Endometrium (tissue), 2 donors: ENCODE results near the gene B4GALNT3.

Experiments used
- FAIRE-seq: peaks from 2 replicates; lab custom pipeline; 2012; peaks lifted over from hg19 to GRCh38; lab: Jason Lieb, UNC
- donor health status: control.
- donor health status: control.

The B4GALNT3 gene

DNA sequence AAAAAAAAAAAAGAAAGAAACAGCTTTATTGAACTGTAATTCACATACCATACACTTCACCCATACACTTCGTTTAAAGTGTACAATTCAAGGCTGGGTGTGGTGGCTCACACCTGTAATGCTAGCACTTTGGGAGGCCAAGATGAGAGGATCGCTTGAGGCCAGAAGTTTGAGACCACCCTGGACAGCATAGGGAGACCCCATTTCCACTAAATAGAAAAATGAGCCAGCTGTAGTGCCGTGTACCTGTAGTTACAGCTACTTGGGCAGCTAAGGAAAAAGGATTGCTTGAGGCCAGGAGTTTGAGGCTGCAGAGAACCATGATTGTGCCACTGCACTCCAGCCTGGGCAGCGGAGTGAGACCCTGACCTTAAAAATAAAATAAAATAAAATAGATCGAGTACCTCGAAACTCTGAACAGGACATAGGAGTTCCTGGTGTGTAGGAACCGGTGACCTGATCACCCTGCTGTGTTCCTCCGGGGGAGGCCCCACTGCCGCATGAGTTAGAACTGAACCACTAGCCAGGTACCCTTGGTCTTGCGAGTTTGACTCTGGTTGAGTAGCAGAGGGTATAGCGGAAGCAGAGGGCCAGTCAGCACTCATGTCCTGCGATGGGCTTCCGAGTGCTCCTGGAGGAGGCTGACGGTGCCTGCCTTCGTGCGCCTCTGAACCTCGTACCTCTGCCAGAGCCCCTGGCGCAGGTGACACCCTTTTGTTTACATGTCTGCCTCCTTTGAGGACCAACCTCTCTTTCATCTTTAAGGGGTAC is 80.0 kb downstream of the B4GALNT3 start:
- no peak for FAIRE-seq

DNA sequence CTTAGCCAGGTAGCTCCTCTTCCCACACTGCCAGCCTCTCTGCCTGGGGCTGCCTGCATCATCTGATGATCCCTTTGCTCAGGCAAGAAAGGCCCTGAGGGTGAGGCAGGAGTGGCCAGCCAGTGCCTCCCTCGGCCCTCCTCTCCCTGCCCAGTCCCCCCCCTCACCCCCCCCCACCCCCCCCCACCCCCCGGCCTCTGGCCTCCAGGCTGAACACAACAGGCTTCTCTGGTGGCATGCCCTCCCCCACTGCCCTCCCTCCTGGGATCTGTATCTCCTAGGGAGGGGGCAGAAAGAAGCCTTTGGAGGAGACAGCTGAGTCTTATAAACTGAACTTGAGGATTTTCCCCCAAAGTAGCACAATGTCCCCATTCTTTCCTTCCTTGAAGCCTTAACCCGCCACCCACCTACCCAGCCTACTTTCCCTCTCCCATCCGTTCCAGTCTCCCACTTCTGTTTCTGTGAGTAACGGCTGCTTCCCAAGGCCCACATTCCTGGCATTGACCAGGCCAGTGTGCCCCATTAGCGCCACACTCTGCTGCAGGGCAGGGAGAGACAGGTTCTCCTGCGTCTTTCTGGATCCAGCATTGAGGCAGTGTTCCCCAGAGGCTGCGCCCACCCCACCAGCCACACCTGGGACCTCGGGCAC is 82.1 kb downstream of the B4GALNT3 start:
- no peak for FAIRE-seq

DNA sequence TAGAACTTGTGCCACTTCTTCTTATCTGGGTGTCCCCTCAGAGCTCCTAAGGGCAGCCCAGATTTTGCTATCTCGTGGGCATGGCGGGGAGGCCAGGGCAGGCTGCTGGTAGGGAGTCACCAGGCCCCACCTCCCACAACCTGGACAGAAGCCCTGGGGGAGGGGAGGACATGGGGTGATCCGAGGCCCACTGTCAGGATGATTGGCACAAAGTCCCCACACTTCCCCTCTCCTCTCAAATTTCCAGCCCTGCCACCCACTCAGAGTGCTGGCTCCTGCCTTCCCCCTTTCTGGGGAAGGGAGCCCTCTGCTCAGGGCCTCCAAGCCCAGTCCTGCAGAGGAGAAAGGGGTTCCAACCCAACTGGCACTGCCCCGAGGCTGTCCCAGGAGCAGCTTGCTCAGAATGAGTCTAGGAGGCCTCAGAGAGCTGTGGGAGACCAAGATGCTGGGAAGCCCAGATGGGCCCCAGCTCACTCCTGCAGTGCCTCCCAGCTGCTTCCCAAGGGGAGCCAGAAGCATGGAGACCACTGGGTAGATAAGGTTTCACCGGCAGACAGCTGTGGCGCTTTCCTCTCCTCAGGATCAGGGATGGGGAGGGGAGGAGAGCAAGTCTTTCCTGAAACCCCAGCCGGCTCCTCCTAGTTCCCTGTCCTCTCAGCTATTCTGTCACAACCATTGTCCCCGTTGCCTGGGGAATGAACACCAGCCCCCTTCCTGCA is 82.8 kb downstream of the B4GALNT3 start:
- no peak for FAIRE-seq

DNA sequence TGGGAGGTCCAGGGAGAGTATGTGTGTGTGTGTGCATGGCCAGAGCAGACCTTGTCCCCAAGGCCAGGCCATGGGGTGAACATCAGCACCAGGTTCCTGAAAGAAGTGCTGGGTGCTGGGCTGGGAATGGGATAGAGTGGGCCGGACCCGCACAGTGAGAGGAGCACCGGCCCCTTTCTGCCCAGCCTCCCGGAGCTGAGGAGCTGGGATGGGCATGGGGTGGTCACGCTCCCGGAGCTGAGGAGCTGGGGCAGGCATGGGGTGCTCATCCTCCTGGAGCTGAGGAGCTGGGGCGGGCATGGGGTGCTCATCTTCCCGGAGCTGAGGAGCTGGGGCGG is 83.3 kb downstream of the B4GALNT3 start:
- FAIRE-seq = no peak

DNA sequence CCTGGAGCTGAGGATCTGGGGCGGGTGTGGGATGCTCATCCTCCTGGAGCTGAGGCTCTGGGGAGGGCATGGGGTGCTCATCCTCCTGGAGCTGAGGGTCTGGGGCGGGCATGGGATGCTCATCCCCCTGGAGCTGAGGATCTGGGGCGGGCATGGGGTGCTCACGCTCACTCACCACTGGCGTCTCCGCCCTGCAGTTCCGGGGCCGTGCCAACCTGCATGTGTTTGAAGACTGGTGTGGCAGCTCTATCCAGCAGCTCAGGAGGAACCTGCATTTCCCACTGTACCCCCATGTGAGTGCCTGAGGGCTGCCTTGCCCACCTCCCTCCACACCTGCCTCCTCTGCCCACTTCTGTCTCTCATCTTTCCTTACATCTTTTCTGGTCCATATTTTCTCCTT is 84.4 kb downstream of the B4GALNT3 start:
- no peak for FAIRE-seq

DNA sequence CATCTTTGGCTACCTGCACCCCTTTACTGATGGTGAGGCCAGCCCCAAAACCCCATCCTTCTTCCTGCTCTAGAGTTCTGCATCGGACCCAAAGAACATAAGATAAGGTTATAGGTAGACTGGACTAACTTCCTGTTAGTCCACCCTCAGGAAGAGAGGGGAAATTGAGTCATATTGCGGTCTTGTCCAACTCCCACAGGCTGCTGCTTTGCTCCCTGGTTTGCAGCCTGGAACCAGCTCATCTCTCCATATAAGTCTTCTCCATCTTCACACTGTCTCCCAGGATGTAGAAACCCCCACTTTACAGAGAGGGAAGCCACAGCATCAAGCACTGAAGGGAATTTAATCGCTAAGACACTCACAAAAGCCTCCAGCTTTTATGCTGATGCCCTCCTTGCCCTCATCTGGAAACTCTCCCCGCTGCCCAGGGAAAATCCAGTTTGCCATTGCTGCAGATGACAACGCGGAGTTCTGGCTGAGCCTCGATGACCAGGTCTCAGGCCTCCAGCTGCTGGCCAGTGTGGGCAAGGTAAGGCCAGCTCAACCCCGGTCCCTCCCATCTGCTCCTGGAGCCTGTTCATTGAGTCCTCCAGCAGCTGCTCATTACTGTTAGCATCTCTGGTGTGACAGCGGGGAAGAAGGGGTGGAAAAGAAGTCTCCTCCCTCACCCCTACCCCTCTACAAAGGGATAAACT is 85.3 kb downstream of the B4GALNT3 start:
- FAIRE-seq = no peak

DNA sequence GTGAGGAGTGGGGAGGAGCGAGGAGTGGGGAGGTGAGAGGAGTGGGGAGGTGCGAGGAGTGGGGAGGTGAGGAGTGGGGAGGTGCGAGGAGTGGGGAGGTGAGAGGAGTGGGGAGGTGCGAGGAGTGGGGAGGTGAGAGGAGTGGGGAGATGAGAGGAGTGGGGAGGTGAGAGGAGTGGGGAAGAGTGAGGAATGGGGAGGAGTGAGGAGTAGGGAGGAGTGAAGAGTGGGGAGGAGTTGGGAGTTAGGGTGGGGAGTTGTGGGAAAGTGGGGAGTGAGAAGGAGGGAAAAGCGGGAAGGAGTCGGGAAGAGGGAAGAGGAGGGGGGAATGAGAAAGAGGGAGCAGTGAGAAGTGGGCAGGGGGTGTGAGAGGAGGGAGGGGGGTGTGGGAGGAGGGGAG is 86.1 kb downstream of the B4GALNT3 start:
- no peak for FAIRE-seq

DNA sequence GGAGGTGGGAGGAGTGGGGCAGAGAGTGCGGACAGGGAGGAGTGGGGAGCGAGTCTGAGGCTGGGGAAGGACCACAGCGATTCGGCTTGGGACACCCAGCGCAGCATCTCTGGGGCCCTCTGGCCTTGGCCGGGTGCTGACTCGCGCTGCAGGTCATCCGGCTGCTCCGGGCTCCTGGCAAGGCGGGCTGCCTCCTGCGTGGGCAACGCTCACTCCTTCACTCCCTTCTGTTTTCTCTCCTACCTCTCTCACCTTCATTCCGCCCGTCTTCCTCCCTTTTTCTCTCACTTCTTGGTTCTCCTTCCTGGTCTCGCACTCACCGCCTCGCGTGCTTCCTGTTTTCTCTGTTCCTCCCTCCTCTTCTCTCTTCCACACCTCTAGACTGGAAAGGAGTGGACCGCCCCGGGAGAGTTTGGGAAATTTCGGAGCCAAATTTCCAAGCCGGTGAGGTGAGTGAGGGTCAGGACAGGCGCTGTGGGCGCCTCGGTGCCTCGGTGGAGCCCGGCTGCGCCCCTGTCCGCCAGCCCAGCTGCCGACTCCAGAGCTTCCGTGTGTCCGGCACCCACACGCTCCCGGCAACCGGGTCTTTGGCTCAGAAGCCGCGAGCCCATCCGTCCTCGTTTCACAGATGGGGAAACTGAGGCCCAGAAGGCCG is 86.7 kb downstream of the B4GALNT3 start:
- no peak for FAIRE-seq

DNA sequence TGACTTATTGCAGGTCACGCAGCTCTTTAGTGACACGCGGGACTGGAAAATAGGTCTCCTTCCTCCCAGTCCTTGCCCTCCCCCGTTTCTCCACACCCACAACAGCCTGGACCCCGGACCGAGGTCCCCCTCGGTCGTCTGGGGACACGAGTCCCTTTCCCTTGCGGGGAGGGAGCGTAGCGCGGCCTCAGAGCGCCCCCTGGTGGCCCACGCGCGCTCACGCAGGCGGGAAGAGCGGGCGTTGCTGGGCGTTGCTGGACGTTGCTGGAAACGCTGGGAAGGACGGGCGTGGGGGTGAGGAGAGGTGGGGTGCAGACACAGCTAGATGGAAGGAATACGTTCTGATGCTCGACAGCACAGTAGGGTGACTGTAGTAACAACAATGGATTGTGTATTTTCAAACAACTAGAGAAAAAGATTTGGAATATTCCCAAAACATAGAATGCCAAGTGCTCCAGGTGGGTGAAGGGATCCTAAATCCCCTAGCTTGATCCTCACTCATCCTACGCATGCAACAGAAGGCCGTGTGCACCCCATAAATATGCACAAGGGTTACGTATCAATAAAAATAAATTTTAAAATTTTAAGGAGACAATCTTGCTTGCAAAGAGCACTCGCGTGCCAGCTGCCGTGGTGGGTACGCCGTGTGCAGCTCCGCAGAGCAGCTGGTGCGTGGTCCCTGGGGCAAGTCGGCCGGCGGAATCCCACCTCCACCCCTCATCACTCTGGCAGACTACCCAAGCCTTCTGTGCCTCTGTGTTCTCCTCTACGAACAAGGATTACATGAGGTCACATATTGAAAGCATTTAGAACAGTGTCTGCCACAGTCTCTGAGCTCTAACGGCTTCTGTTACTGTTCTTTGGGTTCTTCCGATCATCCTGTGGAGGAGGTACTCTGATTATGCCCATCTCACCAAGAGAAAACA is 87.4 kb downstream of the B4GALNT3 start:
- no peak for FAIRE-seq

DNA sequence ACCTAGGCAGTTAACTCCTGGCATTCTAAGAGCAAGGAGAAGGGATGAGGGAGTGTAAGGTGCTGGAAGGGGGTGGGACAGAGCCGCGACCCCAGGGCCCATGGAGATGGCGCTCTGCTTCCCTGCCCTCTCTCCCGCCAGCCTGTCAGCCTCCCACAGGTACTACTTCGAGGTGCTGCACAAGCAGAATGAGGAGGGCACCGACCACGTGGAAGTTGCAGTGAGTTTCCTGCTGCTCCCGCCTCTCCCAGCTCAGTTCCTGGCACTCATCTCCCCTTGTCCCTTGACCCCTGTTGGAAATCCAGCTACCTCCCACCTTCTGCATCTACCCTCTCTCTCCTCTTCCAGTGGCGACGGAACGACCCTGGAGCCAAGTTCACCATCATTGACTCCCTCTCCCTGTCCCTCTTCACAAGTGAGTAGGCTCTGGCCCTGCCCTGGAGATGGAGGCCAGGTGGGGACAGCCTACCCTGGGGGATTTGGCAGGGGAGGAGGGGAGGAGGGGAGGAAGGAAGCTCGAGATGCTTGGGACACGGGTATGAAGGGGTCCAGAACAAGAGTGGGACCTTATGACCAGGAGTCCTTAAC is 88.2 kb downstream of the B4GALNT3 start:
- FAIRE-seq = no peak

DNA sequence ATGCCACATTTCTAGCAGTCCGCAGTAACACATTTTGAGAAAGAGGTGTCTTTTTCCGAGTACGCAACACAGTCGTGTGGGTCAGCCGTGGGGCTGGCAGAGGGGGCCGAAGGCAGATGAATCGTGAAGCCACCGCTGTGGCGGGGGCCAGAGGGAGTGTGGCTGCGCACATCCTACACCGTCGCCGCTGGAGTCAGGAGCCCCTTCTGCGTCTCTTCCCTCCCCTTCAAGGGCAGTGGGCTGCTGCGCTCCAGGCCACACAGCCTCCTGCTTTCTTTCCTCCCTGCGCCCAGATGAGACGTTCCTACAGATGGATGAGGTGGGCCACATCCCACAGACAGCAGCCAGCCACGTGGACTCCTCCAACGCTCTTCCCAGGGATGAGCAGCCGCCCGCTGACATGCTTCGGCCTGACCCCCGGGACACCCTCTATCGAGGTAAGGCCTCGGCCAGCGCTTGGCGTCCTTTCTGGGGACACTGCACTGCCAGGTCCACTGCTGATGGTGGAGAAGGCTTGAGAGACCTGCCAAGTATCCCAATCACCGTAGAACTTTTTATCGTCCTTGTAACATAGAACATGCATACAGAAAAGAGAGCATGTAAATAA is 89.8 kb downstream of the B4GALNT3 start:
- no peak for FAIRE-seq

DNA sequence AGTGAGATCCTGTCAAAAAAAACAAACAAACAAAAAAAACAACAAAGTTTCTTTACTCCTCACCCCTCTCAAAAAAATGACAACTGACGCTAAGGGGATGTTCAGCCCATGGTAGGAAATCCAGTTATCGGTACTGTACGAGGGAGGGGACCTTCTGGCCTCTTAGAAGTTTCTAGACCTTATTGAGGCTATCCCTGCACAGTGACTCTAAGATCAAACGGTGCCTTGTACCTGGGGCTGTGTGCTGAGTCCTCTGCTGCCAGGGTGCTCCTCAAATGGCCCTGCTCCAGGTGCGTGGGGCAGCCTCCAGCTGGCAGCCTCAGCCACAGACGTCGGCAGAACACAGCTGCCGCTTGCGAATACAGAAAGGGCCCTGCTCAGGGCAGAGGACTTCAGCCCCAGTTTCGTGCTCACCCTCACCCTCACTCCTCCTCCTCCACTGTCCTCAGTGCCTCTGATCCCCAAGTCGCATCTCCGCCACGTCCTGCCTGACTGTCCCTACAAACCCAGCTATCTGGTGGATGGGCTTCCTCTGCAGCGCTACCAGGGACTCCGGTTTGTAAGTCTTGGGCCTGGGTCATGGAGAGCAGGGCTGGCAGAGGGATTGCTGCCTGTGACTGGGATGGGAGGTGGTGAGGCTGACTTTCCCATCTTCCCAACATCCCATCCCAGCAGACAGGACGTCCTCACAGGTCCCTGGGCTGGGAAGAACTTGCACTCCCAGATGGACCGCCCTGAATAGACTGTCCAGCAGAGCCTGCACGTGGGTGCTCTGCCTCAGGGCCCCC is 90.9 kb downstream of the B4GALNT3 start:
- no peak for FAIRE-seq

DNA sequence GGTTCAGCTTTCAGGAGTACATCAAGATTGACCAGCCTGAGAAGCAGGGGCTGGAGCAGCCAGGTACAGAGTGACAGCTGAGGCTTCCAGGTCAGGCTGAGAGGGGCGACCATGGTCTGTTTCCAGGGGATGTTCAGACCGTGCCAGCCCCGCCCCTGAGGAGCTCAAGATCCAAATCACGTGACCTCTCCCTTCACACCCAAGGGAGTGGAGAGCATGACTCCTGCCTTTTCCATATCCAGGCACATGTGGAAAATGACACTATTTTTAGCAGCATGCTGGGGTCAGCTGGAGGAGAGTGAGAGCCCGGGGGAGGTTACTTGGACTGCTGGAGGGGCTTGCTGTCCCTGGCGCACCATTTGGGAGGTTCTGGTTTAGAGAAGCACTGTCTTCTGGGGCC is 92.7 kb downstream of the B4GALNT3 start:
- FAIRE-seq = no peak

DNA sequence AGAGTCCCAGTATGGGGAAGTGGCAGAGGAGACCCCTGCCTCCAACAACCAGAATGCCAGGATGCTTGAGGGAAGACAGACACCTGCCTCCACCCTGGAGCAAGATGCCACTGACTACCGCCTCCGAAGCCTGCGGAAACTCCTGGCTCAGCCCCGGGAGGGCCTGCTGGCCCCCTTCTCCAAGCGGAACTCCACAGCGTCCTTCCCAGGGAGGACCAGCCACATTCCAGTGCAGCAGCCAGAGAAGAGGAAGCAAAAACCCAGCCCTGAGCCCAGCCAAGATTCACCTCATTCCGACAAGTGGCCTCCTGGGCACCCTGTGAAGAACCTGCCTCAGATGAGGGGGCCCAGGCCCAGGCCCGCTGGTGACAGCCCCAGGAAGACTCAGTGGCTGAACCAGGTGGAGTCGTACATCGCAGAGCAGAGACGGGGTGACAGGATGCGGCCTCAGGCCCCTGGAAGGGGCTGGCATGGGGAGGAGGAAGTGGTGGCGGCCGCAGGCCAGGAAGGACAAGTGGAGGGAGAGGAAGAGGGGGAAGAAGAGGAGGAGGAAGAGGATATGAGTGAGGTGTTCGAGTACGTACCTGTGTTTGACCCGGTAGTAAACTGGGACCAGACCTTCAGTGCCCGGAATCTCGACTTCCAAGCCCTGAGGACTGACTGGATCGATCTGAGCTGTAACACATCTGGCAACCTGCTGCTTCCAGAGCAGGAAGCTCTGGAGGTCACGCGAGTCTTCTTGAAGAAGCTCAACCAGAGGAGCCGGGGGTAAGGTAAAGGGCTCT is 93.7 kb downstream of the B4GALNT3 start:
- FAIRE-seq = no peak

DNA sequence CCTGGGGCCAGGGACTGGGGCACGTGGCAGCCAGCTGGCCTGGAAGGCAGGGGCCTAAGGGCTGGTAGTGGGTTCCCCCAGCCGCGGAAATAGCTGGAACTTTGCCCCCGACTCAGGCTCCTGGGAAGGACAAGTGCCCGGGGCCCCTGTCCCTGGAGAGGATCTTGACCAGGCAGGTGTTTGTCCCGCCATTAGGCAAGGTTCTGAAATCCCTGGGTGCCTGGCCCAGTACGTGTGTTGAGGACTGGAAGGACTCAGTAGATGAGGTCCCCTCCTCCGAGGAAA is 94.2 kb downstream of the B4GALNT3 start:
- FAIRE-seq = no peak

DNA sequence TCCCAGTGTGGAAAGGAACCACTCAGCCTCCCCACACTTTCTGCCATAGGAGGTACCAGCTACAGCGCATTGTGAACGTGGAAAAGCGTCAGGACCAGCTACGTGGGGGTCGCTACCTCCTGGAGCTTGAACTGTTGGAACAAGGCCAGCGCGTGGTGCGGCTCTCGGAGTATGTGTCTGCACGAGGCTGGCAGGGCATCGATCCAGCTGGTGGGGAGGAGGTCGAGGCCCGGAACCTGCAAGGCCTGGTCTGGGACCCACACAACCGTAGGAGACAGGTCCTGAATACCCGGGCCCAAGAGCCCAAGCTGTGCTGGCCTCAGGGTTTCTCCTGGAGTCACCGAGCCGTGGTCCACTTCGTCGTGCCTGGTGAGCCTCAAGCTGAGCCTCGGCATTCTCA is 96.8 kb downstream of the B4GALNT3 start:
- FAIRE-seq = no peak

DNA sequence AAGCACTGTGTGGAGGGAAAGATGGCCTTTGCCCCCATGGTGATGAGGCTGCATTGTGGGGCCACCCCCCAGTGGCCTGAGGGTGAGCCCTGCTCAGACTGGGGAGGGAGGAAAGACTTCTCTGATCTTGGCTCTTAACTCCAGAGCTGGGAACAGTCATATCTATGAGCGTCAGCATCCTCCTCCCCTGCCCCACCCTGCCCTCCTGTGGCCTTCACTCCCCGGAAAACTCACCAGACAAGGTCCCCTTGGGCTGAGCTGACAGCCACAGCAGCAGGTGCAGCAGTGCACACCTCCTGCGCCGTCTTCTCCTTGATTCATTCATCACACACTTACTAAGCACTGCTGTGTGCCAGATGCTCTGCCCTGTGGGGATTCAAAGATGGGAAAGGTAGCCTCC is 98.8 kb downstream of the B4GALNT3 start:
- FAIRE-seq = no peak

DNA sequence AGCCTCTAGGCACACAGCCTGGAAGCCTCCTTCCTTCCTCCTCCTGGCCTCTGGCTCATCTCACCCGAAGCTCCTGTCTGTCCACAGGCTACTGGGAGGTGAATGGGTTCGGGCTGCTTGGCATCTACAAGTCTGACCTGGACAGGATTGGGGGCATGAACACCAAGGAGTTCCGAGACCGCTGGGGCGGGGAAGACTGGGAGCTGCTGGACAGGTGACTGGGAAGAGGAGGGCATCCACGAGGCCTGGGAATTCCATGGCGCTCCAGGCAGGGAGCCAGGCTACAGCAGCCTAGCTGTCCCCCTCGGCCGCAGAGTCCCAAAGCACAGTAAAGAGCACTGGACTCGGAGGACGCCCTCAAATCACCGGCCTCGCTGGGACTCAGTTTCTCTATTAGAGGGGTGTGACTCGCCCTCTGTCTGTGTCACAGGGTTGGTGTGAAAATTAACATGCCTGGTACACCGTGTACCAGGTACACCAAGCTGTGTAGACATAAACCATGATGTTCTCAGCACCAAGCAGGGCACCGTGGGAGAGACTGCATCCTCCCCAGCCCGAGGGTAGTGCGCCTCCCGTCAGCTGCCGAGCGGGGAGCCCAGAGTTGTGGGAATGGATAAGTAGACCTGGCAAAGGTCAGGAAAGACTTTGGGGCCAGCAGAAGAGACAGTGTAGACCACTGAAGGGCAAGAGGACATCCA is 99.6 kb downstream of the B4GALNT3 start:
- FAIRE-seq = no peak
